Stomach (tissue), 4 donors: ENCODE results near the gene RRAGD.

Experiments
- CTCF ChIP-seq, 7 experiments: fragments of 450-650 bp in 4 of 7; fragments of 200-600 bp in 3 of 7; sonication (generic) in 3 of 7; IDR thresholded peaks; one replicate each; pipeline ENCODE4 v1.5.1; 2016 to 2019; ENCODE audit warnings: antibody characterized with exemption in 7 of 7, control low read depth in 2 of 7, mild to moderate bottlenecking in 1 of 7
- EP300 ChIP-seq: sonication (generic); formaldehyde crosslinking; IDR thresholded peaks from one replicate; pipeline ENCODE4 v1.6.1; 2017; ENCODE audit warnings: antibody characterized with exemption
- POLR2A ChIP-seq, 4 donors: fragments of 450-650 bp; IDR thresholded peaks; one replicate each; pipeline ENCODE4 v1.6.1; 2016; ENCODE audit warnings: antibody characterized with exemption in 4 of 4, control low read depth in 2 of 4, mild to moderate bottlenecking in 1 of 4, moderate library complexity in 1 of 4
- POLR2AphosphoS5 ChIP-seq, 3 donors: sonication (generic); formaldehyde crosslinking; IDR thresholded peaks; one replicate each; pipeline ENCODE4 v1.6.1; 2016; ENCODE audit warnings: antibody characterized with exemption in 3 of 3

- TF ChIP-seq POLR2AphosphoS5 (IDR thresholded peaks at IDR 0.05), result no peak
- TF ChIP-seq POLR2A (IDR thresholded peaks at IDR 0.05), result no peak
- TF ChIP-seq CTCF (IDR thresholded peaks at IDR 0.05), result no peak
- no peak for TF ChIP-seq EP300
Observed at GRCh38 chr6:89386917-89387491, 25.1 kb downstream of the RRAGD start.
